A673 (cell line): Measurements from ENCODE around the gene SPRYD7. TPM values are rescaled to one million over a fixed set of nuclear protein-coding genes. Genes with fewer than 3 reads are reported as not detected.

Experiments
- BruUV-seq: library from RNA; stranded (reverse); fragments of 400-500 nt; replicated peaks from 2 replicates; lab custom pipeline; 2021; lab: Mats Ljungman, UMichigan
- CTCF ChIA-PET: fragments of 300-600 bp; sonication (Branson Sonifier 250); formaldehyde crosslinking; loops from one replicate; lab custom pipeline; 2022; ENCODE audit warnings: antibody characterized with exemption; lab: Charles Lee
- POLR2A ChIA-PET: fragments of 300-600 bp; sonication (Branson Sonifier 250); formaldehyde crosslinking; loops from one replicate; lab custom pipeline; 2022; ENCODE audit warnings: antibody characterized with exemption; ENCODE audit not compliant: low non-redundant PET; lab: Charles Lee
- DNase-seq: peaks from one replicate; pipeline ENCODE4 v3.0.0-alpha.2; 2015; ENCODE audit warnings: low spot score
- H3K27ac ChIP-seq: fragments of 200-600 bp; sonication (generic); 2 replicates; pipeline ENCODE4 v1.5.1; 2016; ENCODE audit warnings: mixed run types, low read depth, mild to moderate bottlenecking, mixed read lengths, antibody characterized with exemption, low read length; ENCODE audit not compliant: poor library complexity, severe bottlenecking
- H3K27me3 ChIP-seq: fragments of 200-600 bp; sonication (generic); replicated peaks from 2 replicates; pipeline ENCODE4 v1.6.1; 2017; ENCODE audit warnings: mixed run types, low read depth, mild to moderate bottlenecking, mixed read lengths, antibody characterized with exemption, low read length; ENCODE audit not compliant: insufficient read depth, poor library complexity
- H3K36me3 ChIP-seq: fragments of 200-600 bp; sonication (generic); 2 replicates; pipeline ENCODE4 v1.6.1; 2016; ENCODE audit warnings: mixed run types, mild to moderate bottlenecking, mixed read lengths, antibody characterized with exemption, low read length; ENCODE audit not compliant: insufficient read depth, poor library complexity, severe bottlenecking
- H3K4me1 ChIP-seq: fragments of 200-600 bp; sonication (generic); 2 replicates; pipeline ENCODE4 v1.6.1; 2017; ENCODE audit warnings: mixed run types, mild to moderate bottlenecking, mixed read lengths, antibody characterized with exemption, low read length; ENCODE audit not compliant: insufficient read depth, poor library complexity, severe bottlenecking
- H3K4me3 ChIP-seq: fragments of 200-600 bp; sonication (generic); 2 replicates; pipeline ENCODE4 v1.5.1; 2016; ENCODE audit warnings: low read depth, mixed run types, mild to moderate bottlenecking, mixed read lengths, low read length; ENCODE audit not compliant: poor library complexity, severe bottlenecking
- H3K9me3 ChIP-seq: fragments of 200-600 bp; sonication (generic); 2 replicates; pipeline ENCODE4 v1.6.1; 2016; ENCODE audit warnings: mixed run types, low read depth, mild to moderate bottlenecking, mixed read lengths, antibody characterized with exemption, low read length; ENCODE audit not compliant: poor library complexity, severe bottlenecking
- EZH2 ChIP-seq: fragments of 200-600 bp; sonication (generic); IDR thresholded peaks from 2 replicates; pipeline ENCODE4 v1.6.1; 2017; ENCODE audit warnings: borderline replicate concordance, low read depth, mild to moderate bottlenecking, mixed read lengths, antibody characterized with exemption, low read length; ENCODE audit not compliant: poor library complexity, severe bottlenecking
- intact Hi-C: fragments of 100-400 bp; cut with micrococcal nuclease; formaldehyde crosslinking; loops from one replicate; pipeline ENCODE4 v1.10.0; 2022; ENCODE audit not compliant: unreplicated experiment
- total RNA-seq: library from RNA; stranded (reverse); gene quantifications from 2 replicates; pipeline ENCODE4 v1.2.3, GENCODE V29; 2021
- TF ChIP-seq, protein P1 (sequence below): fragments of 300-800, 200-600 bp; sonication (generic); conservative IDR thresholded peaks from 2 replicates; pipeline ENCODE4 v1.5.1; 2017; ENCODE audit warnings: low read depth, mild to moderate bottlenecking, antibody characterized with exemption, low read length, moderate library complexity, mixed read lengths

SPRYD7 gene
- total RNA-seq, 1 experiment from 2014 or later, result 2.9 TPM

- Histone ChIP-seq H3K9me3 (no peaks in the 10 kb centered on the region), H3K36me3 (no peaks in the 10 kb centered on the region), H3K4me1 (no peaks in the 10 kb centered on the region), H3K27me3 (no peaks in the 10 kb centered on the region), H3K27ac (no peak overlapping the region), H3K4me3 (no peak overlapping the region)
- intact Hi-C loops, result no loop called here
- ChIA-PET POLR2A (no interaction called here), CTCF (no interaction called here)
- BruUV-seq, result no TSS peak
- no peak for DNase-seq
- TF ChIP-seq, protein P1, sequence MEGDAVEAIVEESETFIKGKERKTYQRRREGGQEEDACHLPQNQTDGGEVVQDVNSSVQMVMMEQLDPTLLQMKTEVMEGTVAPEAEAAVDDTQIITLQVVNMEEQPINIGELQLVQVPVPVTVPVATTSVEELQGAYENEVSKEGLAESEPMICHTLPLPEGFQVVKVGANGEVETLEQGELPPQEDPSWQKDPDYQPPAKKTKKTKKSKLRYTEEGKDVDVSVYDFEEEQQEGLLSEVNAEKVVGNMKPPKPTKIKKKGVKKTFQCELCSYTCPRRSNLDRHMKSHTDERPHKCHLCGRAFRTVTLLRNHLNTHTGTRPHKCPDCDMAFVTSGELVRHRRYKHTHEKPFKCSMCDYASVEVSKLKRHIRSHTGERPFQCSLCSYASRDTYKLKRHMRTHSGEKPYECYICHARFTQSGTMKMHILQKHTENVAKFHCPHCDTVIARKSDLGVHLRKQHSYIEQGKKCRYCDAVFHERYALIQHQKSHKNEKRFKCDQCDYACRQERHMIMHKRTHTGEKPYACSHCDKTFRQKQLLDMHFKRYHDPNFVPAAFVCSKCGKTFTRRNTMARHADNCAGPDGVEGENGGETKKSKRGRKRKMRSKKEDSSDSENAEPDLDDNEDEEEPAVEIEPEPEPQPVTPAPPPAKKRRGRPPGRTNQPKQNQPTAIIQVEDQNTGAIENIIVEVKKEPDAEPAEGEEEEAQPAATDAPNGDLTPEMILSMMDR, result no peak
- TF ChIP-seq EZH2, result no peak
These were observed 38.4 kb downstream of the SPRYD7 start for GRCh38 chr13:49897713-49898112.

DNA sequence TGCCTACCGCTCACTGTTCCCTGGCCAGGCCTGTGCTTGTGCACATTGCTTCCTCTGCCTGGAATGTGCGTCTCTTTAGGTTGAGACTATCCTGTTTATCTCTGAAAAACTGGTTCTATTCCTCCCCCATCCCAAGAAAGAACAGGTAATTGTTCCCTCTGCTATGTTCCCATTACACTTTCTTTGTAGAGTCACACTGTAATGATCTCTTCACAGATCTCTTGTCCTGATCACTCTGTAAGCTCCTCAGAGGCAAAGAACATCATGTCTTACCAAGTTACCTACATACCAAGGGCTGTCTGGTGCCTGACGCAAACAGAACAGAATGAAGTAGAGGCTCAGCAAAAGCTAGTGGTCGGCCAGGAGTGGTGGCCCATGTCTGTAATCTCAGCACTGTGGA, 40.3 kb downstream of the SPRYD7 start:
- no peak overlapping the region for H3K4me3 ChIP-seq
- no TSS peak for BruUV-seq
- intact Hi-C loops, result no loop called here
- H3K9me3 ChIP-seq, result no peaks in the 10 kb centered on the region
- POLR2A ChIA-PET, result no interaction called here
- CTCF ChIA-PET, result interaction anchor here (0.8 kb wide), 1 partner anchor 1357 kb away, joined by 5 read pairs; no protein-coding TSS in a partner anchor
- no peak overlapping the region for H3K27ac ChIP-seq
- no peaks in the 10 kb centered on the region for H3K36me3 ChIP-seq
- no peaks in the 10 kb centered on the region for H3K4me1 ChIP-seq
- TF ChIP-seq, protein P1, result no peak
- TF ChIP-seq EZH2, result no peak
- DNase-seq, result no peak
- H3K27me3 ChIP-seq, result no peaks in the 10 kb centered on the region

- no peaks in the 10 kb centered on the region for H3K4me1 ChIP-seq
- no peak overlapping the region for H3K27ac ChIP-seq
- H3K36me3 ChIP-seq, result no peaks in the 10 kb centered on the region
- H3K9me3 ChIP-seq, result no peaks in the 10 kb centered on the region
- no TSS peak for BruUV-seq
- ChIA-PET CTCF (no interaction called here), POLR2A (no interaction called here)
- no peak for DNase-seq
- TF ChIP-seq EZH2, result no peak
- TF ChIP-seq, protein P1, result no peak
- H3K27me3 ChIP-seq, result no peaks in the 10 kb centered on the region
- H3K4me3 ChIP-seq, result no peak overlapping the region
- intact Hi-C loops, result no loop called here
These were observed 42.5 kb downstream of the SPRYD7 start for GRCh38 chr13:49893591-49893990.
